HG03159 (cell line): ENCODE data around the gene TEPSIN.

Source experiments
- ATAC-seq: cut with Tn5 transposase; IDR thresholded peaks from one replicate; pipeline ENCODE4 v1.9.1; 2021; ENCODE audit warnings: mild to moderate bottlenecking, moderate library complexity; ENCODE audit not compliant: unreplicated experiment

The TEPSIN gene

DNA sequence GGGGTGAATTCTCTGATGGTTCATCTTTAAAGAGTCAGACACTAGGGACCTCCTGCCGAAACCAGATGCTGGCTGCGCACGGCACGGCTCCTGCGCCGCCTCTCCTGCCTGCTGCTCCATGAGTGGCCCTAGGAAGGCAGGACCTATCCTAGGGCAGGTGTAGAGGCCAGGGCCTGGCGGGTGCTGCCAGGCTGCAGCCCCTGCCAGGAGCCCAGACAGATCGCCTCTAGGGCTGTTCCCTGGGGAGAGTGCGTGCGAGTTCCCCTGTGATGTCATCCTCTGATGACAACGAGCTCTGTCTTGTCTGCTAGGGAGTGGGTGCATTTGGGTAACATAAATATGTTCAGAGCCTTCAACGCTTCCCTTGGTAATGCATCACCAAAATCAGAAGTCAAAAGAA, 32.4 kb upstream of the TEPSIN start:
- no peak for ATAC-seq

DNA sequence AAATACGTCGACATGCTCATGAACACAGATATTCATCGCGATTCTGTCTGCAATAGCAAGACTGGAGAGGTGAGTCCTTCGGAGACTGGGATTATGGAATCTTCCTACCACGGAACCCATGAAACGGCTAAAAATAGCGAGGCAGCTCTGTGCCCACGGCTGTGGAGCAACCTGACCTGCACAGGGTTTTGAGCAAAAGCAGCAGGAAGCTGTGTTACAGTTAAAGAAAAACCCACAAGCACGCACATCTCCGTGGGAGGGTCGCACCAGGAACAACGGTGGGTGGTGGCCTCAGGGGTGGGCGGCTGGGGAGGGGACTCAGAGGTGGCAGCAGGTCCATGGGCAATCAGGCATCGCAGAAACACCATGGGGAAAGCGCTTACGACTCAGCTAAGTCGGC, 31.4 kb upstream of the TEPSIN start:
- ATAC-seq: no peak

DNA sequence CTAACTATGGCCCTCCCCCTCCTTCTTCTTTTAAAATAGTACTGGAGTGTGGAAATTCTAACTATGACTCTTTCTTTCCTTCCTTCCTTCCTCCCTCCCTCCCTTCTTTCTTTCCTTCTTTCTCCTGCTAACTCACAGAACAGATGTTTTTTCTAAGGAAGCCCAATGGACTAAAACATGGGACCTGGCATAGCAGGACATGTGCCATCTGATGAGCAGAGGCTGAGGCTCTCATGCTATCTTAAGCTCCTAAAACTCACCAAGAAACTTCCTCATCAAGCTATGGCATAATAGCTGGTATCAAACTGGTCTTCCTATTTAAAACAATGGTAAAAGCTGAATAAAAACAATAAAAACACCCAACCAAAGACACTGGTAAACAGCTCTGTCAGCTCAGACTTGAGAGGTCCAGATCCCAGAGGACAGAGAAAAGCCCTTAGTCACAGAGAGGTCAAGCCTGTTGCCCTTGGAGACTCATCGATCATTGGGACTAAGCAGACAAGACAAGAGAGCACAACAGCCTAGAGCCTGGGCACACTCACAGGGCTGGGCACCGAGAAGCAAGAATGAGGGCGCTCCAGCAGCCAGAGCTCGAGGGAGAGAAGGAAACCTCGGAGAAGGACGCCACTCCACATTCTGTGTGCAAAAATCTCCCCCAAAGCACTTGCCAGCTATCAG, 28.7 kb upstream of the TEPSIN start:
- no peak for ATAC-seq

DNA sequence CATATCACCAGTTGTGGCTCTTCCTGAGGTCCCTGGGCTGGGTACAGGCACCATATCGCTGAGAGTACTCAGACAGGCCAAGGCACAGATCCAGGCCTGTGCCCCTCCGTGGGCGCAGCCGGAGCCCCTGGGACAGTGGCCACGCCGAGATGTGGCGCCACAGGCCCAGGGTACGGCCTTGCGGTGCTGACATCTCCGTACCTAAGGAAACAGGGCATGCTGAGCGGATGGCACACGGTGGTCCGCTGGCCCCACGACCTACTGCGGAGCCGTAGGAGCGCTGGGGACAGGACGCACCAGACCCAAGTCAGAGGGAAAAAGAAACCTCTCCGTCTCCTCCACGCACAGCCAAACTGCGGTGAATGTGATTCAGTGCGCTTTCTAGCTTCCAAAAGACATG, 26.7 kb upstream of the TEPSIN start:
- no peak for ATAC-seq

DNA sequence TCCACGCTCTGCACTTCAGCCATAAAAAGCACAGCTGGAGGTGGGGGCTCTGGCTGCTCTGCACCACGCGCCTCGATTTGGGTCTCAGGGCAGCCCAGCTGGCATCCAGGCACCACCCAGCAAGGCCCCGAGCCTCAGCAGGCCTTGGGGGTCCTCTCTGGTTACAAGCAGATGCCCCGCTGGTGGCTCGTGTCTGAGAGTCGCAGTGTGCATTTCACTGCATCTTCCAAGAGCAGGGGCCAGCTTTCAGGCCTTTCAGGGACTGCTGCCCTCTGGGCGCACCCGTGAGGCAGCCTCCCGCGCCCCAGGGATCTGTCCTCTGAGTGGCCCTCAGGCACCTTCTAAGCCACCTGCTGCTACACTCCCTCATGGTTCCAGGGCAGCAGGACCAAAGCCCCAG, 25.8 kb upstream of the TEPSIN start:
- no peak for ATAC-seq

DNA sequence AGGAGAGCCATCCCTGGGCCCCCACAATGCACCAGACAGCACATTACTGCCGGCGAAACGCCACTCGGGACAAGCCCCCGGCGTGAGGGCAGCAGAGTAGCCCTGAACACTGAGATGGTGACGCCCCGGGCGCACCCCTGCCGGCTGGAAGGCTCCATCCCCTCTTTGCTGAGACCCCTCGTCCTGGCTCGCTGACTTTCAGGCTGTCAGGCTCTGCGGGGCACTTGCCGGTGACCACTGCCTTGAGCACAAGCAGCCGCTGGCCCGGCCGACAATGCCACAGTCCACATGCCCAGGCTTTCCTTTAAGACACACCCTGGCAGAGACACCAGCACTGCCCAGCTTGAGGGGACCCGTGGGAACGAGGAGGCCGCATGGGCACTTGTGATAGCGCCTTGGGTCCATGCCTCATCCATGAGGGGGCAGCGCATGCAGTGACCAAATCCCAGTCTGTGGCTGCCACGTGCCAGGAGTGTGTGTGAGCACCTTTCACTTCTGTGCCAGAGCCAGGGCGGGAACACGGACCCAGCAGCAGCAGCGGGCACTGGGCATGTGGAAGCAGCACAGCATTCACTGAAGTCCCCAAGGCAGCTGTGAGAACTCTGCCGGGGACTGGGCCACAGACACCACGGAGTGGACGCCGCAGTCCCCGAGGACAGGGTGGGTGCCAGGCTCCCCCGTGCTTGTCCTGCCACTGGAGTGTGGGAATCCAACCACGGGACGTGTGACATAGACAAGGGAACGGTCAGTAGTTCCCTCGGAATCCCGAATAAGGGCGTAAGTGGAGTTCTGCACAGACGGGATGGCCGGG, 24.7 kb upstream of the TEPSIN start:
- ATAC-seq: no peak

DNA sequence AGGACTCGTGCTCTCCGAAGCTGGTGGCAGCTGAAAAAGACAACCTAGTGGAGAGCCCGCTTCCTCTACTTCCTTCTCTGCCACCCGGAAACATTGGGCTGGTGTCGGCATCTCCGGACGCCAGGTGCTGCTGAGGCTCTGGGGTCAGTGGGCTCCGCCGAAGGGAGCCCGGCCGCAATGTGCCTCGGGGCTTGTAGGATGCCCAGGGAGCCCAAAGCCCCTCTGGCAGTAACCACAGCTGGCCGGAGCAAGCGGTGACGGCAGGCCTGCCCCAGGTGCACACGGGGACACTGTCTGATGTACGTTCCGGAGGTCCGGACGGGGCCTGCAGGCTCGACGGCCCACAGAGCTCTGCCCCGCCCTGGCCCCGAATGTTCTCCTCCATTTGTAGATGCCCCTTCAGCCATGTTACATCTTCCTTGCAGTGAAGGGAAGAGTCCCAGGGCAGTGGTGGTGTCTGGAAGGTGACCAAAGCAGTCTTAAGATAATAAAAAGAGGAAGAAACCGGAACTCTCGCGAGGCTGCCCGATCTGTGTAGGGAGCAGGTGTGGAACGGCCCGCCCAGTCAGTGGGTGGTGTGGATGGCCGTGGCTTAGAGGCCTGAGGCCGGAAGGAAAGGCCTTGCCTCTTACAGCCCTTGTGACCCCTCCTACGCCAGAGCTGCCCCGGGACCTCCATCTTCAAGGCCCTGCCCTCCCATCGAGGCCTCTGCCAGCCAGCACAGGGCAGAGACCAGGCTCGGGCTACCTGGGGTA, 22.9 kb upstream of the TEPSIN start:
- ATAC-seq: no peak

DNA sequence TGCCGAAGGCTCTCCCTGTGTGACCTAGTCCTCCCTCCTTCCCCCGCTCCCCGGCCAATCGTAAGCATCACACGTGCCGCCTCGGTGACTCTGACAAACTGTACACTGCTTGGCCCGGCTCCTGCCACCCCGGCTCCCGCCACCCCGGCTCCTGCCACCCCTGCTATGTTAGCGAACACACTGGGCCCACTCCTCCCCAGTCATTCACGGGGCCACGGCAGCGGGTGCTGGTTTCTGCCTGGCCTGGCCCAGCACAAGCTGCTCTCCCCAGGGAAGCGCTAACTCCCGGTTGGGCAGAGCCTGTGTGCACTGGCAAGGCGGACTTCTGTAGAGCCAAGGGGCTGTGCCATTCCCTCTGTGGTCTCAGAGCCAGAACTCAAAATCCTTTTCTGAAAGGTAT, 22.2 kb upstream of the TEPSIN start:
- ATAC-seq: no peak

DNA sequence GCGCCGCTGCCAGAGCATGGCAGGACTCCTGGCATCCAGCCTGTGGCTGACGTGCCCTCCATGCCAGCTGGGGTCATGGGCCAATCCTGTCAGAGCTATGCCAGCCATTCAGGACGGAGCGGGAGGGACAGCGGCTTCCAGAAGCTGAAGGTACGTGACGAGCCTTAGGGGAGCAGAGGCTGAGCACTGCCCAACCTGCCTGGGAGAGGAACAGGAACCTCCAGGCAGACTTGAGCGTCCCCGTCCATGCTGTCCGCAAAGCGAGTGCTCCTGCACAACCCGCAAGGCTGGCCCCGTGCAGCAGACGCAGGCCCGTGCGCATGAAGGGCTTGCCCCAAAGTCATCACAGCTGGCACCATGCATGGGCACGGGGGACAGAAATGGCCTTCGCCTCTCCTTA, 21.8 kb upstream of the TEPSIN start:
- no peak for ATAC-seq

DNA sequence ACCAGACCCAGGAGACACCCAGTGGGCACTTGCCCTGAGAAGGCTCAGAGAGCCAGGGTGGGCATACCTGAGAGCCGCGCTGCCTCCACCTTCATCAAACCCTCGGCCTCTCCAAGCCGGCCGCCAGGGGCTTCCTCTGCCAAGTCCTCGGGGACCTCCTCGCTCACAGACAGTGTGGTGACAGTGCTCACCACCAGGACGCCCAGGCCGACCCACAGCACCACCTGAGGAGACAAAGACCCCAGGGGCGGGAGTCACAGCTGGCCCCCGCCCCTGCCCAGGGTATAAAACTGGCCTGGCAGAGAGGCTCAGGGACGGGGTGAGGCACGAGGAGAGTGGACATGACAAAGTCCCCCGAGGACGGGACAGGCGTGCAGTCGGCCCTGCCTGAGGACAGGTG, 21.3 kb upstream of the TEPSIN start:
- no peak for ATAC-seq

DNA sequence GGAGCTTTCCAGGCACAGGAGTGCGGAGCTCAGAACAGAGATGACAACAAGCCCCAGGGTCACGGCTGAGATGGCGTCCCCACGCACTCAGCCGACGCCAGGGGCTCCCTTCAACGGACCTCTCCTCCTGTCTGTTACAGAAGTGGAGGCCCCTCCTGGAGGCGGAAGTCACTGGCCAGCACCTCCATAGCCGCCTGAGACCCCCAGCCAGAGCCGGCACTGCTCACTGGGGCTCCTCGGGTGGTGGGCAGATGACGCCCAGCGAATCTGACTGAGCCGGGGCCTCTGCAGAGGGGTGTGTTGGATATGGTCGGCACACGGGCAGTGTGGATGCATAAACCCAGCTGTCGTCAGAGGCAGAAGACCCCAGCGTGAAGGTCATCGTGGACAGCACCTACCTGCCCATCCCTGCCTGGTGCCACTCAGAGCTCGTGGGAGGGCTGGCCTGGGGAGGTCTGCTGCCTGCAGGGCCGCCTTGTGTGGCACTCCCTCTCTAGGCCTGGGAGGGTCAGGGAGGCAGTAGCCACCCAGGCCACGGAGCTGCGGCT, 20.3 kb upstream of the TEPSIN start:
- ATAC-seq: no peak

DNA sequence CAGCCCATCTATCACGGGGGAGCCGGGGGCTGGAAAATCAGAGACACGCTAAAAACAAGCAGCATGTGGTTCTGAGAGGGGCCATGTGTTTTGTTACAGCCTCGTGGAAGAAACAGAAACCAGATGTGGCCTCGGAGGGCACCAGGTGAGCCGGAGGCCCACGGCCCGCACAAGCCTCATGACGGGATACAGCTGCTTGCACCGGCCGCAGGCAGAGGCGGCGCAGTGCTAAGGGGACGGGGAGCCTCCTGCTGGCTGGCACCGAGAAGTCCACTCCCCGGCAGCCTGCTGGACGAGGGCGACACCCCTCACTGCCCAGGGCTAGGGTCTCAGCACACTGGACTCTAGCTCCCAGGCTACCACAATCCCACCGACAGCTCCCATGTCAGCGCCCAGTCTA, 19.4 kb upstream of the TEPSIN start:
- no peak for ATAC-seq

DNA sequence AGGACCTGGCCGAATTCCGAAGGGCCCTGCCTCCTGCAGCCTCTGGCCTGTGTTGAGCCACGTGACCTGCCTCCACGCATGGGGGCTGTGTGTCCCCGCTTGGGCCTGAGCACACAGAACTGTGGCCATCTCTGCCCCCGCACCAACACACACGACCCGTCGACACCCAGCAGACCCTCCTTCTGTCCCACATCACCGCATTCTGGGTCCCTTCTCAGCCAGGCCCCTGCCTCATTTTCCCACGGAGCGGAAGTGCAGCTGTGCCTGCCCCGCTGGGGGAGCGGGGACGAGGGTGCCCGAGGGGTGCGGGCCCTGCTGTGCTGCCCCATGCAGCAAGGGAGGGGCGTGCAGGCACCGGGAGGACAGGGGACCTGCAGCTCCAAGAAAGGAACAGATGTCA, 18.7 kb upstream of the TEPSIN start:
- no peak for ATAC-seq

DNA sequence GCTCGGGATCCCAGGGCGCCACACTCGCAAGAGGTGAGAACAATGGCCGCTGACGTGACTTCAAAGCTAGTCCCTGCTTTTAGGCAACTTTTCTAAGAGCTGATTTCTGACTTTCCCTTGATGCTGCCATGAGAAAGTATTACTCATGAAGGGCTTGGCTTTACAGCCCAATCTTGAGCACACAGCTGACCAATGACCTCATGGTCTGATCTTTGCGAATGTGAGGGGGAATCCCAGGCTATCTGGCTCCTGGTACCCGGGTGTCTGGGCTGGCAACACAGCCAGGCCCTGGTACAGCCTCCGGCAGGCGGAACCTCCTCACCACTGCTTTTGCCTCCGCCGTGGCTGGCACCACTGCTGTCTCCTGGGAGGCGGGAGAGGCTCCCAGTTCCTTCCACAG, 17.8 kb upstream of the TEPSIN start:
- no peak for ATAC-seq

DNA sequence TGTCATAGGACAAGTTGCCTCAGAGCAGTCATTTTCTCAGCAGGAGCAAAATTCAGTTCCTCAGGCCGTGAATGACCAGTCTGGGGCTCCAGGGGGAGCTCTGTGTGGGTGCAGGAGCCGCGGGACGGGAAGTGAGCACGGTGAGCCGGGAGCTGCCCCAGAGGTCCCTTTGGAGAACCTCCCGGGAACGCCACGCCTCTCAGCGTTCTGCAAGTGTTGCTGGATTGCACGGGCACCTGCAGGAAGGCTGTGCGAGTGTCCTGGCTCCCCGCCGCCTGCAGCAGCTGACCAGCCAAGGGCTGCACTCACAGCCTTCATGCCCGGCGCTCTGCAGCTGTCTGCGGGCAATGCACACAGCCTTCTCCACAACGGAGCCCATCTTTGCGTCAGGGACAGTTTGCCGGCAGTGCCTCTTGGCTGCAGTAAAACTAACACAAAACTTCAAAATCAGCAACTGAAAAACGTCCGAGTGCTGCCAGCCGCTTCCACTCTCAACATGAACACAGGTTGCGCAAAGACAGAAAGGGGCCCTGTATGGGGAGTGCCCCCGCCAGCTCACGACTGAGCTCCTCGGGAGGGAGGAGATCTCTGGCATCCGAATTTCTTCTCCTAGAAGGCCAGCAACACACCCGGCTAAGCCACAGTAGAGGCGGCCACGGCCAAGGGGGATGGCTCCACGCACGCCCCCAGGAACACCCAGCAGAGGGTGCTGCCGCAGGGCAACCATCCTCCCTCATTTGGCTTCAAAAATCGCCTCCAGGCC, 16.3 kb upstream of the TEPSIN start:
- ATAC-seq: no peak

DNA sequence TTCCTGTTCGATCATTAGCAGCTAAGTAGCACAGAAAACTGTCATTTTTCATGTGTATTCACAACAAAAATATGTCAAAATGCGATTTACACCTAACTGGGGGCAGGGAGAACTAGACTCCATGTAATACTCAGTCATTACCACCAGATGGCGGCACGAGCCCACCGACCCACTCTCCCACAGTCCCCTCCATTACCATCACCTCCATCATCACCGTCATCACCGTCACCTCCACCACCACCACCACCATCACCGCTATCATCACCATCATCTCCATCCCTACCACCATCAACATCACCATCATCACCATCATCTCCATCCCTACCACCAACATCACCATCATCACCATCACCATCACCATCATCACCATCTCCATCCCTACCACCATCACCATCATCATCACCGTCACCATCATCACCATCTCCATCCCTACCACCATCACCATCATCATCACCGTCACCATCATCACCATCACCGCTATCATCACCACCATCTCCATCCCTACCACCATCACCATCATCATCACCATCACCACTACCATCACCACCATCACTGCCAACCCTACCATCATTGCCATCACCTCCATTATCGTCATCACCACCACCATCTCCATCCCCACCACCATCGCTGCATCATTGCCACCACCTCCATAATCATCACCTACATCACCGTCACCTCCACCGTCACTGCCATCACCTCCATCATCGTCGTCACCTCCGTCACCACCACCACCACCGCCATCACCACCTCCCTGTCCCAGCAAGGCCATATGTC, 14.7 kb upstream of the TEPSIN start:
- no peak for ATAC-seq

DNA sequence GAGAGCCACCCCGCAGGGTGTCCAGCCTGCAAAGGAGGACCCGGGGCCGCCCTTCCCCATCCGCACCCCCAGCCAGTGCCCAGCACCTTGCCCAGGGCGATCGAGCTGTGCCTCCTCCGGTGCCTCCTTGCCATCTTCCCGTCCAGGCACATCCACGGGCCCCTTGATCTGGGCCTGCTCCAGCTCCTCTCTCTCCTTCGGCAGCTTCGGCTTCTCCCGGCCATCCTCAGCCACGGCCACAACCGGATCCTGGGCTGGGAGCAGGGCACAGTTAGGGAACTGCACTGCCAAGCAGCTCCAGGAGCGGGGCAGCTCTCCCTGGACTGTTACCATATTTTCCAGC, 14.1 kb upstream of the TEPSIN start:
- no peak for ATAC-seq

DNA sequence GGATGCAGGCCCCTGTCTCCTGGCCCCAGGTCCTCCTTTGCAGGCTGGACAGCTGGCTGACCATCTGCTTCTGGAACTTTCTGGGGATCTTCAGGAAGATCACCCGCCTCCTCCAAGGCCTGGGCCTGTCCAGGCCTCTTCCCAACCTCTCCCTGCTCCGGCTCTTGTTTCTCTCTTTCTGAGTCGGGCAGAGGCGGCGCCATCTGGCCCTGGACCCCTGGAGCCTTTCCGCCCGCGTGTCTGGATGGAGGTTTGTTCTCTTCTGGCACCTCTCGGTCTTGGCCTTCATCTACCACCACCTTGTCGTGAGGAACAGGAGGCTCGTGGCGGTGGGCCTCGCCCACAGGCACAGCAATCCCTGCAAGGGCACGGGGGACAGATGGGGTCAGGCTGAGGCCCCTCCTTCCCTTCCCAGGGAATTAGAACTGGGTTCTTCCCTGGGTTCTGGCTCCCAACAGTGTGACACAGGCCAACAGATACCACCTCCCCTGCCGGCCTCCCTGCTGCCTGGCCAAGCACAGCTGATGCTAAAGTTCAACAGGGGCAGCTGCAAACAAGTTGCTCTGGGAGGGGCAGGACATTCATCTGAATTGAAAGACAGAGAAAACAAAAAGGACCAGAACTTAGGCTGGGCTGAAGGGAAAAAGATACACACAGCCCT, 13.6 kb upstream of the TEPSIN start:
- no peak for ATAC-seq

DNA sequence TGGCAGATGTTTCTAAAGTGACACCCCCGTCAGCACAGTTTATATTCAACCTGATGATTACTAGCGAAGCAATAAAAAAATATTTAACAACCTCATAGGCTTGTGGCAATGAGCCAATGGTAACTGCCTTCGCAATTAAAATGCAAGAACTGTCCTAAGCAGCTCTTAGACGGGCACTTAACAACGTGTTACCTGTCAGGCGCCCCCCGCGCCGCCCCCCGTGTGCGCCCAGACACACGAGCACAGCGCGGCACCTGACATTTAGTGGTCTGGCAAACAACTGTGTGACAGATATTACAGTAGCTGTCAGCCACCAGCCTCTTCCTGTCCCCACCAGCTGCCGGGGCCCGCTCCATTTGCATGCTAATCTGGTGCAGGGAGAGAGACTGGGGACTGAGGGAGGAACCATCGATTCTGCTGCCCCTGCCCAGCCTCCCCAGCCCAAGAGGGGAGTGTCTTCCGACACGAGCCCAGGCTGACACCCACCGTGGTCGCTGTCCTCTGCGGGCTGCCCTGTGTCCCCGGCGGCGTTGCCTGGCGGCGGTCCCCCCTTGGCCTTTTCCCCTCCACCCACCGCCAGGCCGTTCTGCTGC, 12.9 kb upstream of the TEPSIN start:
- no peak for ATAC-seq
